A673 (cell line): ENCODE data around the gene CCAR1.

Source experiments
- EZH2 ChIP-seq: fragments of 200-600 bp; sonication (generic); IDR thresholded peaks from 2 replicates; pipeline ENCODE4 v1.6.1; 2017; ENCODE audit warnings: borderline replicate concordance, low read depth, mild to moderate bottlenecking, mixed read lengths, antibody characterized with exemption, low read length; ENCODE audit not compliant: poor library complexity, severe bottlenecking
- TF ChIP-seq, protein P1 (sequence below): fragments of 300-800, 200-600 bp; sonication (generic); conservative IDR thresholded peaks from 2 replicates; pipeline ENCODE4 v1.5.1; 2017; ENCODE audit warnings: low read depth, mild to moderate bottlenecking, antibody characterized with exemption, low read length, moderate library complexity, mixed read lengths

DNA sequence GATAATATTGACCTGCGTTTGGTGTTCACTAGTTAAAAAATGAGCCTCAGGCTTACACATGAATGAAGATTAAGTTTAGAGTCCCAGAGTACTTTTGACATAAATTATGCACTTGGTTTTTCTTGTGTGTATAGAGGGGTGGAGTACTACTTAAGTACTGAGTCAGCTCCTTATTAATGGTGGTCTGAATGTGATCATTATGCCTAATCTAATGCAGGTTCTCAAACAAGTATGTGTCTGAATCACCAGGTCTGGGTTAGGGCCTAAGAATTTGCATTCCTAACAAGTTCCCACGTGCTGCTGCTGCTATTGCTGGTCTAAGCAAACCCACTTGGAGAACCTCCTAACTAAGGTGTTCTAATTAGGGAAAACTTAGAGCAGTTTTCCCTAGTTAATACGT lies 75.6 kb downstream of the CCAR1 start:
- TF ChIP-seq, protein P1, sequence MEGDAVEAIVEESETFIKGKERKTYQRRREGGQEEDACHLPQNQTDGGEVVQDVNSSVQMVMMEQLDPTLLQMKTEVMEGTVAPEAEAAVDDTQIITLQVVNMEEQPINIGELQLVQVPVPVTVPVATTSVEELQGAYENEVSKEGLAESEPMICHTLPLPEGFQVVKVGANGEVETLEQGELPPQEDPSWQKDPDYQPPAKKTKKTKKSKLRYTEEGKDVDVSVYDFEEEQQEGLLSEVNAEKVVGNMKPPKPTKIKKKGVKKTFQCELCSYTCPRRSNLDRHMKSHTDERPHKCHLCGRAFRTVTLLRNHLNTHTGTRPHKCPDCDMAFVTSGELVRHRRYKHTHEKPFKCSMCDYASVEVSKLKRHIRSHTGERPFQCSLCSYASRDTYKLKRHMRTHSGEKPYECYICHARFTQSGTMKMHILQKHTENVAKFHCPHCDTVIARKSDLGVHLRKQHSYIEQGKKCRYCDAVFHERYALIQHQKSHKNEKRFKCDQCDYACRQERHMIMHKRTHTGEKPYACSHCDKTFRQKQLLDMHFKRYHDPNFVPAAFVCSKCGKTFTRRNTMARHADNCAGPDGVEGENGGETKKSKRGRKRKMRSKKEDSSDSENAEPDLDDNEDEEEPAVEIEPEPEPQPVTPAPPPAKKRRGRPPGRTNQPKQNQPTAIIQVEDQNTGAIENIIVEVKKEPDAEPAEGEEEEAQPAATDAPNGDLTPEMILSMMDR: no peak
- TF ChIP-seq EZH2: no peak
